AG09319 (cell line): ENCODE results near the gene VSNL1.

Source experiments
- DNase-seq: peaks from one replicate; pipeline ENCODE4 v3.0.0-alpha.2; 2010; ENCODE audit warnings: low read depth; ENCODE audit errors: extremely low read depth
- CTCF ChIP-seq: IDR thresholded peaks from 2 replicates; pipeline ENCODE4 v1.5.1; 2011; ENCODE audit warnings: low read depth, mild to moderate bottlenecking, inconsistent platforms, low read length, moderate library complexity

VSNL1 gene

GRCh38 chr2:17690776-17691175 lies 150.3 kb downstream of the VSNL1 start:
- DNase-seq = no peak
- TF ChIP-seq CTCF = no peak
